HepG2 (cell line): ENCODE data around the gene ABHD17A. TPM values are rescaled to one million over a fixed set of nuclear protein-coding genes. Genes with fewer than 3 reads are reported as not detected.

Experiments used
- CAMTA2 ChIP-seq: sonication (generic); formaldehyde crosslinking; IDR thresholded peaks from 2 replicates; pipeline ENCODE4 v1.4.0; 2020; ENCODE audit warnings: mild to moderate bottlenecking, missing genetic modification reagents, borderline replicate concordance
- CBX5 ChIP-seq: sonication (generic); formaldehyde crosslinking; IDR thresholded peaks from 2 replicates; pipeline ENCODE4 v1.4.0; 2020; ENCODE audit warnings: missing genetic modification reagents, borderline replicate concordance
- HNRNPLL ChIP-seq: fragments of 200-400 bp; formaldehyde crosslinking; IDR thresholded peaks from 2 replicates; pipeline ENCODE4 v1.6.1; 2017; ENCODE audit warnings: mild to moderate bottlenecking, low read depth, low read length; ENCODE audit not compliant: poor library complexity, severe bottlenecking
- IRF2 ChIP-seq: IDR thresholded peaks from 2 replicates; pipeline ENCODE4 v1.6.1; 2018; ENCODE audit warnings: missing genetic modification reagents, missing compliant biosample characterization
- MAFK ChIP-seq, 2 experiments: IDR thresholded peaks in 1 of 2; conservative IDR thresholded peaks in 1 of 2; 2 replicates each; pipeline ENCODE4 v1.6.1; 2011; ENCODE audit warnings: improper control_type of control experiment in 2 of 2, low read length in 2 of 2
- NFKB2 ChIP-seq: sonication (generic); formaldehyde crosslinking; IDR thresholded peaks from 2 replicates; pipeline ENCODE4 v1.4.0; 2020; ENCODE audit warnings: missing genetic modification reagents, borderline replicate concordance
- SETDB1 ChIP-seq: sonication (generic); formaldehyde crosslinking; IDR thresholded peaks from 2 replicates; pipeline ENCODE4 v1.5.1; 2020; ENCODE audit warnings: missing genetic modification reagents, mild to moderate bottlenecking, borderline replicate concordance
- TBX2 ChIP-seq: sonication (generic); formaldehyde crosslinking; IDR thresholded peaks from 2 replicates; pipeline ENCODE4 v1.5.0; 2020; ENCODE audit warnings: missing genetic modification reagents, mild to moderate bottlenecking, borderline replicate concordance
- TEAD2 ChIP-seq: sonication (generic); formaldehyde crosslinking; IDR thresholded peaks from 2 replicates; pipeline ENCODE4 v1.9.0; 2021; ENCODE audit warnings: missing genetic modification reagents
- THAP11 ChIP-seq: IDR thresholded peaks from 2 replicates; pipeline ENCODE4 v1.6.1; 2016; ENCODE audit warnings: missing biosample characterization, missing genetic modification reagents
- ZNF234 ChIP-seq: sonication (generic); formaldehyde crosslinking; conservative IDR thresholded peaks from 2 replicates; pipeline ENCODE4 v1.5.1; 2020; ENCODE audit warnings: mild to moderate bottlenecking, missing genetic modification reagents
- ZNF335 ChIP-seq: sonication (generic); formaldehyde crosslinking; IDR thresholded peaks from 2 replicates; pipeline ENCODE4 v1.4.0; 2020; ENCODE audit warnings: missing genetic modification reagents
- ZNF430 ChIP-seq: sonication (generic); formaldehyde crosslinking; IDR thresholded peaks from 2 replicates; pipeline ENCODE4 v1.9.0; 2021; ENCODE audit warnings: mild to moderate bottlenecking, missing genetic modification reagents
- ZNF607 ChIP-seq: sonication (generic); formaldehyde crosslinking; IDR thresholded peaks from 2 replicates; pipeline ENCODE4 v1.5.1; 2020; ENCODE audit warnings: missing genetic modification reagents, mild to moderate bottlenecking, borderline replicate concordance
- ZNF737 ChIP-seq: sonication (generic); formaldehyde crosslinking; IDR thresholded peaks from 2 replicates; pipeline ENCODE4 v1.5.0; 2020; ENCODE audit warnings: missing genetic modification reagents, mild to moderate bottlenecking, borderline replicate concordance
- polyA plus RNA-seq, 8 experiments: library from polyadenylated mRNA; depleted of rRNA in 3 of 8; stranded (reverse) in 7 of 8; unstranded in 1 of 8; fragments of >200 nt; fragmentation: Illumina TruSeq in 4 of 8; extraction: Trizol in 4 of 8; gene quantifications; 2 replicates each; pipeline versions ENCODE4 v1.2.1 to v1.2.3, GENCODE V29; 2011 to 2016; ENCODE audit warnings: low read depth in 4 of 8, missing spikeins in 1 of 8, mixed read lengths in 1 of 8; ENCODE audit not compliant: insufficient read depth in 1 of 8
- total RNA-seq, 5 experiments: library from RNA; depleted of rRNA; stranded (reverse); fragments of >200 nt; fragmentation: Illumina TruSeq; extraction: Trizol; gene quantifications; 2 replicates each; pipeline ENCODE4 v1.2.3, GENCODE V29; 2016; ENCODE audit warnings: low read depth in 1 of 5
- TF ChIP-seq, protein P1 (sequence below): sonication (generic); formaldehyde crosslinking; IDR thresholded peaks from 2 replicates; pipeline ENCODE4 v1.8.0; 2022; ENCODE audit warnings: missing genetic modification reagents, mild to moderate bottlenecking, inconsistent platforms, borderline replicate concordance
- TF ChIP-seq, protein P2 (sequence below): sonication (generic); formaldehyde crosslinking; IDR thresholded peaks from 2 replicates; pipeline ENCODE4 v1.5.0; 2020; ENCODE audit warnings: missing genetic modification reagents
- TF ChIP-seq, protein P3 (sequence below): sonication (generic); formaldehyde crosslinking; IDR thresholded peaks from 2 replicates; pipeline ENCODE4 v1.4.0; 2020; ENCODE audit warnings: missing genetic modification reagents
- TF ChIP-seq, protein P4 (sequence below): sonication (generic); formaldehyde crosslinking; IDR thresholded peaks from 2 replicates; pipeline ENCODE4 v1.4.0; 2020; ENCODE audit warnings: missing genetic modification reagents

Gene ABHD17A
- total and polyA plus RNA-seq, 2 of the 13 experiments (the other 11 are each of a cell fraction or from before 2014, with no cell fraction given): 27.7 to 40.8 TPM

DNA sequence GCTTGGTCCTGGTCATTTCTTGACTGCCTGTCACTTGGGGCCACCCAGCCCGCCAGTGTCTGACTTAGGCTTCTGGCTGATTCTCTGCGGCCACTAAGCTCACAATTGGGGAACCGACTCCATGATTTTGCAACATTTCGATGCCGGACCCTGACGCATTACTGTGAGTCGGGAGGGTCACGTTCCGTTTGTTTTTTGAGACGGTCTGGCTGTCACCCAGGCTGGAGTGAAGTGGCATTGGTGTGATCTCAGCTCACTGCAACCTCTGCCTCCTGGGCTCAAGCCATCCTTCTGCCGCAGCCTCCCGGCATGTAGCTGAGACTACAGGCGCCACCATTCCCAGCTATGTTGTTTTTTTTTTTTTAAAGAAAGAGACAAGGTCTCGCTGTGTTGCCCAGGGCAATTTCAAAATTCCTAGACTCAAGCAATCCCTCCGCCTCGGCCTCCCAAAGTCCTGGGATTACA lies 16.7 kb upstream of the ABHD17A start (continued):
- TF ChIP-seq, protein P1, sequence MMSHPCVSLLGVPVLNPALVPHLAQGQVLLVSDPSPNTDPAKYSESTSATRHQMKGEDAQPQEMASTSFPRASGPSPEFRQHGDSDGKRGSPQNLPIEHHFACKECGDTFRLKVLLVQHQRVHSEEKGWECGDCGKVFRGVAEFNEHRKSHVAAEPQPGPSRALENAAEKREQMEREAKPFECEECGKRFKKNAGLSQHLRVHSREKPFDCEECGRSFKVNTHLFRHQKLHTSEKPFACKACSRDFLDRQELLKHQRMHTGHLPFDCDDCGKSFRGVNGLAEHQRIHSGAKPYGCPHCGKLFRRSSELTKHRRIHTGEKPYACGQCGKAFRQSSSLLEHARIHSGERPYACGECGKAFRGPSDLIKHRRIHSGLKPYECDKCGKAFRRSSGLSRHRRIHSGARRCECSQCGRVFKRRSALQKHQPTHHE (CRISPR knock-in tag): no peak
- TF ChIP-seq, protein P2, sequence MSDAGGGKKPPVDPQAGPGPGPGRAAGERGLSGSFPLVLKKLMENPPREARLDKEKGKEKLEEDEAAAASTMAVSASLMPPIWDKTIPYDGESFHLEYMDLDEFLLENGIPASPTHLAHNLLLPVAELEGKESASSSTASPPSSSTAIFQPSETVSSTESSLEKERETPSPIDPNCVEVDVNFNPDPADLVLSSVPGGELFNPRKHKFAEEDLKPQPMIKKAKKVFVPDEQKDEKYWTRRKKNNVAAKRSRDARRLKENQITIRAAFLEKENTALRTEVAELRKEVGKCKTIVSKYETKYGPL: no peak
- TF ChIP-seq NFKB2 (CRISPR knock-in tag) (0 out of 2 replicates have a peak, but pooled peaks have one; percentile 40), ZNF335 (no peak), CBX5 (CRISPR knock-in tag) (peak; percentile 65; the same call in 1 of the 2 replicates), THAP11 (CRISPR knock-in tag) (0 out of 2 replicates have a peak, but pooled peaks have one; percentile 15), SETDB1 (CRISPR knock-in tag) (no peak), IRF2 (no peak), TEAD2 (CRISPR knock-in tag) (no peak), ZNF234 (CRISPR knock-in tag) (no peak), MAFK (conservative IDR thresholded peaks at IDR 0.05 in 1 of 2, IDR thresholded peaks at IDR 0.05 in 1 of 2; ENCODE audit: low read length in 2 of 2) (no peak), HNRNPLL (no peak), ZNF607 (CRISPR knock-in tag) (no peak), TBX2 (peak; percentile 59), ZNF430 (no peak), ZNF737 (CRISPR knock-in tag) (no peak), CAMTA2 (CRISPR knock-in tag) (no peak)
- TF ChIP-seq, protein P3, sequence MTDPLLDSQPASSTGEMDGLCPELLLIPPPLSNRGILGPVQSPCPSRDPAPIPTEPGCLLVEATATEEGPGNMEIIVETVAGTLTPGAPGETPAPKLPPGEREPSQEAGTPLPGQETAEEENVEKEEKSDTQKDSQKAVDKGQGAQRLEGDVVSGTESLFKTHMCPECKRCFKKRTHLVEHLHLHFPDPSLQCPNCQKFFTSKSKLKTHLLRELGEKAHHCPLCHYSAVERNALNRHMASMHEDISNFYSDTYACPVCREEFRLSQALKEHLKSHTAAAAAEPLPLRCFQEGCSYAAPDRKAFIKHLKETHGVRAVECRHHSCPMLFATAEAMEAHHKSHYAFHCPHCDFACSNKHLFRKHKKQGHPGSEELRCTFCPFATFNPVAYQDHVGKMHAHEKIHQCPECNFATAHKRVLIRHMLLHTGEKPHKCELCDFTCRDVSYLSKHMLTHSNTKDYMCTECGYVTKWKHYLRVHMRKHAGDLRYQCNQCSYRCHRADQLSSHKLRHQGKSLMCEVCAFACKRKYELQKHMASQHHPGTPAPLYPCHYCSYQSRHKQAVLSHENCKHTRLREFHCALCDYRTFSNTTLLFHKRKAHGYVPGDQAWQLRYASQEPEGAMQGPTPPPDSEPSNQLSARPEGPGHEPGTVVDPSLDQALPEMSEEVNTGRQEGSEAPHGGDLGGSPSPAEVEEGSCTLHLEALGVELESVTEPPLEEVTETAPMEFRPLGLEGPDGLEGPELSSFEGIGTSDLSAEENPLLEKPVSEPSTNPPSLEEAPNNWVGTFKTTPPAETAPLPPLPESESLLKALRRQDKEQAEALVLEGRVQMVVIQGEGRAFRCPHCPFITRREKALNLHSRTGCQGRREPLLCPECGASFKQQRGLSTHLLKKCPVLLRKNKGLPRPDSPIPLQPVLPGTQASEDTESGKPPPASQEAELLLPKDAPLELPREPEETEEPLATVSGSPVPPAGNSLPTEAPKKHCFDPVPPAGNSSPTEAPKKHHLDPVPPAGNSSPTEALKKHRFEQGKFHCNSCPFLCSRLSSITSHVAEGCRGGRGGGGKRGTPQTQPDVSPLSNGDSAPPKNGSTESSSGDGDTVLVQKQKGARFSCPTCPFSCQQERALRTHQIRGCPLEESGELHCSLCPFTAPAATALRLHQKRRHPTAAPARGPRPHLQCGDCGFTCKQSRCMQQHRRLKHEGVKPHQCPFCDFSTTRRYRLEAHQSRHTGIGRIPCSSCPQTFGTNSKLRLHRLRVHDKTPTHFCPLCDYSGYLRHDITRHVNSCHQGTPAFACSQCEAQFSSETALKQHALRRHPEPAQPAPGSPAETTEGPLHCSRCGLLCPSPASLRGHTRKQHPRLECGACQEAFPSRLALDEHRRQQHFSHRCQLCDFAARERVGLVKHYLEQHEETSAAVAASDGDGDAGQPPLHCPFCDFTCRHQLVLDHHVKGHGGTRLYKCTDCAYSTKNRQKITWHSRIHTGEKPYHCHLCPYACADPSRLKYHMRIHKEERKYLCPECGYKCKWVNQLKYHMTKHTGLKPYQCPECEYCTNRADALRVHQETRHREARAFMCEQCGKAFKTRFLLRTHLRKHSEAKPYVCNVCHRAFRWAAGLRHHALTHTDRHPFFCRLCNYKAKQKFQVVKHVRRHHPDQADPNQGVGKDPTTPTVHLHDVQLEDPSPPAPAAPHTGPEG: peak; percentile 86
- TF ChIP-seq, protein P4, sequence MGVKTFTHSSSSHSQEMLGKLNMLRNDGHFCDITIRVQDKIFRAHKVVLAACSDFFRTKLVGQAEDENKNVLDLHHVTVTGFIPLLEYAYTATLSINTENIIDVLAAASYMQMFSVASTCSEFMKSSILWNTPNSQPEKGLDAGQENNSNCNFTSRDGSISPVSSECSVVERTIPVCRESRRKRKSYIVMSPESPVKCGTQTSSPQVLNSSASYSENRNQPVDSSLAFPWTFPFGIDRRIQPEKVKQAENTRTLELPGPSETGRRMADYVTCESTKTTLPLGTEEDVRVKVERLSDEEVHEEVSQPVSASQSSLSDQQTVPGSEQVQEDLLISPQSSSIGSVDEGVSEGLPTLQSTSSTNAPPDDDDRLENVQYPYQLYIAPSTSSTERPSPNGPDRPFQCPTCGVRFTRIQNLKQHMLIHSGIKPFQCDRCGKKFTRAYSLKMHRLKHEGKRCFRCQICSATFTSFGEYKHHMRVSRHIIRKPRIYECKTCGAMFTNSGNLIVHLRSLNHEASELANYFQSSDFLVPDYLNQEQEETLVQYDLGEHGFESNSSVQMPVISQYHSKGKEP: no peak
